H9 (cell line): ENCODE data around the gene CDC14A. TPM values are rescaled to one million over a fixed set of nuclear protein-coding genes. Genes with fewer than 3 reads are reported as not detected.

ENCODE experiments used
- DNase-seq: peaks from one replicate; pipeline ENCODE4 v3.0.0-alpha.2; 2017
- H2AFZ ChIP-seq: one replicate; pipeline ENCODE4 v1.6.1; 2013; ENCODE audit warnings: mild to moderate bottlenecking, low read length, control low read depth, moderate library complexity
- H2AK5ac ChIP-seq: 2 replicates; pipeline ENCODE4 v1.6.1; 2013; ENCODE audit warnings: low read length, control low read depth, mixed read lengths; ENCODE audit not compliant: insufficient read length
- H2BK120ac ChIP-seq: one replicate; pipeline ENCODE4 v1.6.1; 2013; ENCODE audit warnings: low read depth, mild to moderate bottlenecking, low read length, control low read depth, inconsistent platforms; ENCODE audit not compliant: poor library complexity, severe bottlenecking
- H2BK12ac ChIP-seq: 2 replicates; pipeline ENCODE4 v1.6.1; 2013; ENCODE audit warnings: low read length, control low read depth, mixed read lengths, low read depth; ENCODE audit not compliant: insufficient read length
- H2BK15ac ChIP-seq: 2 replicates; pipeline ENCODE4 v1.6.1; 2013; ENCODE audit warnings: low read depth, low read length, control low read depth
- H2BK20ac ChIP-seq: one replicate; pipeline ENCODE4 v1.6.1; 2013; ENCODE audit warnings: low read depth, mild to moderate bottlenecking, low read length, control low read depth, inconsistent platforms; ENCODE audit not compliant: poor library complexity, severe bottlenecking
- H2BK5ac ChIP-seq: 2 replicates; pipeline ENCODE4 v1.6.1; 2013; ENCODE audit warnings: low read length, control low read depth, mixed read lengths; ENCODE audit not compliant: insufficient read length
- H3K14ac ChIP-seq: 2 replicates; pipeline ENCODE4 v1.6.1; 2013; ENCODE audit warnings: low read length, control low read depth; ENCODE audit not compliant: insufficient read depth
- H3K18ac ChIP-seq: 2 replicates; pipeline ENCODE4 v1.6.1; 2013; ENCODE audit warnings: low read depth, mild to moderate bottlenecking, mixed read lengths, low read length, control low read depth; ENCODE audit not compliant: insufficient read length
- H3K23ac ChIP-seq: 2 replicates; pipeline ENCODE4 v1.6.1; 2013; ENCODE audit warnings: low read length, control low read depth, mixed read lengths, low read depth; ENCODE audit not compliant: insufficient read length
- H3K23me2 ChIP-seq: 2 replicates; pipeline ENCODE4 v1.6.1; 2013; ENCODE audit warnings: low read depth, mild to moderate bottlenecking, mixed read lengths, low read length, control low read depth; ENCODE audit not compliant: insufficient read length, poor library complexity, severe bottlenecking
- H3K27ac ChIP-seq: 2 replicates; pipeline ENCODE4 v1.5.1; 2013; ENCODE audit warnings: low read length, control low read depth, mixed read lengths, low read depth; ENCODE audit not compliant: insufficient read length
- H3K27me3 ChIP-seq: 2 replicates; pipeline ENCODE4 v1.6.1; 2013; ENCODE audit warnings: low read length, control low read depth, inconsistent platforms; ENCODE audit not compliant: insufficient read depth
- H3K4ac ChIP-seq: 2 replicates; pipeline ENCODE4 v1.6.1; 2013; ENCODE audit warnings: low read depth, mild to moderate bottlenecking, control low read depth, inconsistent platforms, low read length, moderate library complexity
- H3K4me1 ChIP-seq: 2 replicates; pipeline ENCODE4 v1.6.1; 2013; ENCODE audit warnings: low read length, control low read depth, inconsistent platforms; ENCODE audit not compliant: insufficient read depth
- H3K4me2 ChIP-seq: 2 replicates; pipeline ENCODE4 v1.6.1; 2013; ENCODE audit warnings: low read length, control low read depth, mixed read lengths; ENCODE audit not compliant: insufficient read length, insufficient read depth
- H3K56ac ChIP-seq: 2 replicates; pipeline ENCODE4 v1.6.1; 2013; ENCODE audit warnings: low read depth, mild to moderate bottlenecking, mixed read lengths, low read length, control low read depth; ENCODE audit not compliant: insufficient read length
- H3K79me1 ChIP-seq: 2 replicates; pipeline ENCODE4 v1.6.1; 2013; ENCODE audit warnings: low read depth, mild to moderate bottlenecking, moderate library complexity, low read length, control low read depth, inconsistent platforms; ENCODE audit not compliant: insufficient read depth, poor library complexity, severe bottlenecking
- H3K79me2 ChIP-seq: 2 replicates; pipeline ENCODE4 v1.6.1; 2013; ENCODE audit warnings: low read length, control low read depth, inconsistent platforms; ENCODE audit not compliant: insufficient read depth
- H3K9ac ChIP-seq: 2 replicates; pipeline ENCODE4 v1.6.1; 2013; ENCODE audit warnings: low read length, control low read depth, mixed read lengths; ENCODE audit not compliant: insufficient read length; ENCODE audit errors: extremely low read depth
- H3K9me3 ChIP-seq: one replicate; pipeline ENCODE4 v1.6.1; 2013; ENCODE audit warnings: low read depth, low read length, inconsistent platforms; ENCODE audit not compliant: control insufficient read depth
- H3T11ph ChIP-seq: one replicate; pipeline ENCODE4 v1.6.1; 2013; ENCODE audit warnings: mild to moderate bottlenecking, low read length, control low read depth, inconsistent platforms
- H4K20me1 ChIP-seq: one replicate; pipeline ENCODE4 v1.6.1; 2013; ENCODE audit not compliant: control insufficient read depth, insufficient read length, insufficient read depth
- H4K5ac ChIP-seq: 2 replicates; pipeline ENCODE4 v1.6.1; 2013; ENCODE audit warnings: low read depth, mild to moderate bottlenecking, mixed read lengths, low read length, control low read depth; ENCODE audit not compliant: insufficient read length
- H4K8ac ChIP-seq: replicated peaks from 2 replicates; pipeline ENCODE4 v1.6.1; 2013; ENCODE audit warnings: low read length, control low read depth, mixed read lengths, low read depth; ENCODE audit not compliant: insufficient read length
- H4K91ac ChIP-seq: 2 replicates; pipeline ENCODE4 v1.6.1; 2013; ENCODE audit warnings: low read depth, mild to moderate bottlenecking, moderate library complexity, mixed read lengths, low read length, control low read depth; ENCODE audit not compliant: insufficient read length
- H3K27ac Mint-ChIP-seq, 3 experiments: 2 replicates in 2 of 3; 3 replicates in 1 of 3; pipeline ENCODE4 v1.8.0; 2020 to 2021; ENCODE audit warnings: mixed read lengths in 3 of 3, mild to moderate bottlenecking in 1 of 3, moderate library complexity in 1 of 3
- H3K27me3 Mint-ChIP-seq: 2 replicates; pipeline ENCODE4 v1.8.0; 2021; ENCODE audit warnings: low read depth, mild to moderate bottlenecking, moderate library complexity, mixed read lengths
- H3K36me3 Mint-ChIP-seq, 3 experiments: 2 replicates in 2 of 3; 3 replicates in 1 of 3; pipeline ENCODE4 v1.8.0; 2020 to 2021; ENCODE audit warnings: low read depth in 3 of 3, mixed read lengths in 3 of 3; ENCODE audit not compliant: insufficient read depth in 1 of 3
- H3K4me1 Mint-ChIP-seq, 2 experiments: 2 replicates each; pipeline ENCODE4 v1.8.0; 2020; ENCODE audit warnings: mixed read lengths in 2 of 2
- H3K4me3 Mint-ChIP-seq, 2 experiments: 2 replicates in 1 of 2; 3 replicates in 1 of 2; pipeline ENCODE4 v1.8.0; 2020 to 2021; ENCODE audit warnings: mild to moderate bottlenecking in 2 of 2, mixed read lengths in 2 of 2, moderate library complexity in 1 of 2
- H3K9me3 Mint-ChIP-seq, 2 experiments: 2 replicates in 1 of 2; 3 replicates in 1 of 2; pipeline ENCODE4 v1.8.0; 2020; ENCODE audit warnings: mild to moderate bottlenecking in 2 of 2, mixed read lengths in 2 of 2, moderate library complexity in 1 of 2
- CTCF ChIP-seq: fragments of 200-600 bp; sonication (generic); conservative IDR thresholded peaks from 3 replicates; pipeline ENCODE4 v1.8.0; 2021; ENCODE audit warnings: antibody characterized with exemption, mild to moderate bottlenecking
- WGBS: extraction: QIAGEN DNeasy Blood & Tissue Kit; methylation state at CpG from one replicate; pipeline ENCODE4 v1.1.7; 2013; ENCODE audit warnings: missing lambda C conversion rate, low lambda C conversion rate, mixed read lengths; ENCODE audit not compliant: insufficient read length; ENCODE audit errors: extremely low coverage; 5-methylcytosine and 5-hydroxymethylcytosine counted together
- total RNA-seq: library from RNA; stranded (reverse); gene quantifications from 2 replicates; pipeline ENCODE4 v1.2.1, GENCODE V29; 2021

Gene CDC14A
- total RNA-seq, 1 experiment from 2014 or later: 8.9 TPM

- H2AFZ ChIP-seq: no peak overlapping the region
- H3T11ph ChIP-seq: no peak overlapping the region
- peaks cover 5% of the 10 kb centered on the region for H3K79me1 ChIP-seq
- H4K8ac ChIP-seq: no peak overlapping the region
- H2AK5ac ChIP-seq: no peak overlapping the region
- no peak overlapping the region for H2BK5ac ChIP-seq
- no peaks in the 10 kb centered on the region for H3K4me1 ChIP-seq
- no peak overlapping the region for H3K9ac ChIP-seq
- H4K20me1 ChIP-seq: no peaks in the 10 kb centered on the region
- no peak for DNase-seq
- WGBS: no CpG with 5 or more reads among the region's 5 CpGs
- H3K27me3 Mint-ChIP-seq: no peaks in the 10 kb centered on the region
- H4K5ac ChIP-seq: no peak overlapping the region
- H3K4ac ChIP-seq: no peak overlapping the region
- no peak overlapping the region for H3K56ac ChIP-seq
- no peak overlapping the region for H2BK120ac ChIP-seq
- no peak overlapping the region for H3K23ac ChIP-seq
- H3K4me3 Mint-ChIP-seq: no peak overlapping the region
- H3K27ac ChIP-seq: no peak overlapping the region
- no peaks in the 10 kb centered on the region for H3K79me2 ChIP-seq
- H3K18ac ChIP-seq: no peak overlapping the region
- H3K27me3 ChIP-seq: no peaks in the 10 kb centered on the region
- H2BK15ac ChIP-seq: no peak overlapping the region
- no peak overlapping the region for H3K27ac Mint-ChIP-seq
- peaks cover 5 to 15% of the 10 kb centered on the region in 2 experiments for H3K4me1 Mint-ChIP-seq
- no peaks in the 10 kb centered on the region for H3K9me3 Mint-ChIP-seq
- TF ChIP-seq CTCF: no peak
- H3K14ac ChIP-seq: no peak overlapping the region
- no peaks in the 10 kb centered on the region for H3K23me2 ChIP-seq
- H4K91ac ChIP-seq: no peak overlapping the region
- no peak overlapping the region for H2BK12ac ChIP-seq
- H2BK20ac ChIP-seq: no peak overlapping the region
- peaks cover 0 to 5% (median 0%) of the 10 kb centered on the region in 3 experiments; a peak in 2 of 7 replicates for H3K36me3 Mint-ChIP-seq
- H3K4me2 ChIP-seq: no peak overlapping the region
- H3K9me3 ChIP-seq: no peaks in the 10 kb centered on the region
These were observed 43.6 kb downstream of the CDC14A start for GRCh38 chr1:100395913-100396312.
